Stimulated activated naive CD8-positive, alpha-beta T cell treated with anti-CD3 and anti-CD28 coated beads, Interleukin-15, amount 100 ng/mL, for 72 hours (primary cell): ENCODE data around the gene NEK11.
"Not testable (repeated sequence)": the region's sequence is repeated elsewhere in the genome, so short reads cannot be mapped to it uniquely, and the experiment has no call there.

Source experiments
- ATAC-seq: fragments of 150-1000 bp; cut with Tn5 transposase; 2 replicates; pipeline ENCODE4 v1.10.0; 2021; ENCODE audit warnings: mild to moderate bottlenecking, moderate library complexity
- DNase-seq, 2 donors: peaks; one replicate each; pipeline ENCODE4 v3.0.0; 2021 to 2022
- H3K27ac Mint-ChIP-seq, 2 donors: one replicate each; pipeline ENCODE4 v1.8.0; 2022; ENCODE audit warnings: mild to moderate bottlenecking in 2 of 2, mixed read lengths in 2 of 2, moderate library complexity in 2 of 2
- H3K27me3 Mint-ChIP-seq: one replicate; pipeline ENCODE4 v1.8.0; 2022; ENCODE audit warnings: mixed read lengths
- H3K4me1 Mint-ChIP-seq: one replicate; pipeline ENCODE4 v1.8.0; 2022; ENCODE audit warnings: mild to moderate bottlenecking, mixed read lengths
- H3K4me3 Mint-ChIP-seq, 2 donors: one replicate each; pipeline ENCODE4 v1.8.0; 2022; ENCODE audit warnings: mild to moderate bottlenecking in 2 of 2, mixed read lengths in 2 of 2, moderate library complexity in 1 of 2
- H3K9me3 Mint-ChIP-seq, 2 donors: one replicate each; pipeline ENCODE4 v1.8.0; 2022; ENCODE audit warnings: mixed read lengths in 2 of 2

The NEK11 gene

DNA sequence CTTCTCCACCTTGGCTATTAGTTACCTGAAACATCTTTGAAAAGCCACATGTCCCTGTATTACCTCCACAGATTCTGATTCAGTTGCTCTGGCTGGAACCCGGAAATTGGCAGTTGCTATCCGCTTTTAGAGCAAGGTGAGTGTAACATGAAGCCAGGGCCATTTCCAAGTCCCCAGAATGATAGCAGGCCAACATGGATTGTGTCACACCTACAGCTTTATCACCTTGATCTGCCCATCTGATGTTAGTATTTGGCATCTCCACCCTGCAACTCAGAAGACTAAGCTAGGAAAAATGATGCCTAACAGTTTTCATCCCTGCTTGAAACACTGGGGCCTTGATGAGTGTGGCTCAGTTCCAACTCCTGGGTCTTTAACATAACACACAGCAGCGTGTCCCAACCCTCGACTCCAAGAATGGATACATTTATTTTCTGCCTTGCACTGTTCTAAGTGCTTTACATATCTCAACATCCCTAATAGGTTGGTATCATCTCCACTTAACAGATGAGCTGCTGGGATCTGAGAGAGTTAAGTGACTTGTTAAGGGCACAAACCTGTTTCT is 333.6 kb downstream of the NEK11 start:
- no peak for DNase-seq
- Mint-ChIP-seq H3K9me3 (no peaks in the 10 kb centered on the region), H3K27ac (no peak overlapping the region), H3K4me3 (no peak overlapping the region), H3K4me1 (peaks cover 18% of the 10 kb centered on the region), H3K27me3 (peaks cover 60% of the 10 kb centered on the region)
- no peak for ATAC-seq

DNA sequence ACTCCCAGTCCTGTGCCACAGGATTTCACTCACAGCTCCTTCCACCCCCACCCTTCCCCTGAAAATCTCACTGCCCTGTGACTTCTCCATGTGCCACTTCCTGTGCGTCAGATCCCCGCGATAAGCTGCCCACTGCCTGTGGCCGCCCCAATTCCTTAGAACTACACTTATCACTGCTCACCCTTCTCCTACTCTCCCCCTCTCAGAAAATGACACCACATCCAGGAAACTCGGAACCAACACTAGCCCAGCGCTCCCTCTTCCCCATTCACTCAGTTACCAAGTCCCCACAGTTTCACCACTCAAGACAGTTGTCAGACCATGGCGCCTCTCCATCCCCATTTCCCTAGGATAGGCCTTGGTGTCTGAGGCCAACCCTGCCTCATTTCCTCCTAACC is 334.4 kb downstream of the NEK11 start:
- peaks cover 62% of the 10 kb centered on the region for H3K27me3 Mint-ChIP-seq
- DNase-seq, H3K9me3 Mint-ChIP-seq, ATAC-seq, H3K27ac Mint-ChIP-seq: not testable (repeated sequence)
- H3K4me3 Mint-ChIP-seq, result peak overlapping the region; percentile 26 to 87
- peaks cover 18% of the 10 kb centered on the region for H3K4me1 Mint-ChIP-seq

DNA sequence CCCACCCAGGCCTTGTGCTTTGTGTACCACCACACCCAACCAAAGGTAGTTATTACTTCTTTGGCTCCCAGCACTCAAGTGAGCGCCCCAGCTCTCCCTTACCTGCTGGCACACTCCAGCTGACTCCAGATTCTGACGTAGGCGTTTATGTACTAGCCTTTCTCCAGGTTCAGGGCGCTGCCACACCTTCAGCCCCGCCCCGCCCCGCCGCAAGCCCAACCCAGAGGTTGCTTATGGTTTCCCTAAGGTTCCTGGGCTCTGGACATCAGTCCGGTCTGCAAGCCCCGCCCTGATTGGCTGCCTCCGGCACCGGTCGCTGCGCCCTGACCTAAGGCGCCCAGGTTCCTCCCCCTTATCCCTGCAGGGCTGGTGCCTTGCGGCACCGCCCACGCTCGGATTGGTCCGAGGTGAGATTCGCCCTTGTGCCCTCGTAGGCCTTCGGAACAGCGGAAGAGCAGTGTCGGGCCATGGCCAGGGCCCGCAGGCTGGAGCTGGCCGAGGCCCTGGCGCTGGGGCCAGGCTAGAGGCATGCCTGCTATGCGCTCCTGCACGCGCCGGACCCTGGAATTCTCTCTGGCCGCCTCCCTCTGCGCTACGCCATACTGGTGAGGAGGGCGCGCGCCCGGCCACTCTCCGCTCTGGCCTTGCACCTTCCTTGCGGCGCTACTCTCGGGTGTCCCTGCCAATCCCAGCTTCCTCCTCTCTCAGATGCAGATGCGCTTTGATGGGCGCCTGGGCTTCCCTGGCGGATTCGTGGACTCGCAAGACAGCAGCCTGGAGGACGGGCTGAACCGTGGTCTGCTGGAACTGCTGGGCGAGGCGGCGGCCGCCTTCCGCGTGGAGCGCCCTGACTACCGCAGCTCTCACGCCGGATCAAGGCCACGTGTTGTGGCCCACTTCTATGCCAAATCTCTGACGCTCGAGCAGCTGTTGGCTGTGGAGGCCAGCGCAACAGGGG is 335.1 kb downstream of the NEK11 start:
- H3K27me3 Mint-ChIP-seq, result peaks cover 57% of the 10 kb centered on the region
- peak; percentile 78 for ATAC-seq
- peak overlapping the region in 1 of 2 donors; percentile 61 for H3K27ac Mint-ChIP-seq
- H3K4me1 Mint-ChIP-seq, result peaks cover 18% of the 10 kb centered on the region
- DNase-seq, result peak in 1 of 2 donors; percentile 32
- peak overlapping the region; percentile 61 to 87 for H3K4me3 Mint-ChIP-seq
- H3K9me3 Mint-ChIP-seq, result no peaks in the 10 kb centered on the region

DNA sequence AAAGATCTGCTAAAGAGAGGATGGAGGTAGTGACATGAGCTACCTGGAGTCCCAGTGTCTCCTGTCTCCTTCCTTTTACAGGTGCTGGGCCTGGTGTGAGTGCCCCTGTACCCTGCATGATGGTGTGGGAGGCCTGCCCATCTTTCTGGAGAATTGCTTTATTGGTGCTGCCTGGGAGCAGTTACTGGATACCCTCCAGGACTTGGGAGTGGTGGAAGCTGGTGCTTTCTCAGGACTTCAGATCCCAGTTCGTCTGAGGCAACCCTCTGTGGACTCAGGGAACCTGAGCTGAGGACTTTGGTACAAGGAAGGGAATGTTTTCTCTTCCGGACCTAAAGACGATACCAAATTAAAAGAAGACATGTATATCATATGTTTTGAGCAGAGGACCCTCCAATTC is 336.6 kb downstream of the NEK11 start:
- no peak overlapping the region for H3K4me3 Mint-ChIP-seq
- peaks cover 53% of the 10 kb centered on the region for H3K27me3 Mint-ChIP-seq
- H3K27ac Mint-ChIP-seq, result no peak overlapping the region
- ATAC-seq (no peak), DNase-seq (no peak)
- no peaks in the 10 kb centered on the region for H3K9me3 Mint-ChIP-seq
- H3K4me1 Mint-ChIP-seq, result peaks cover 18% of the 10 kb centered on the region

DNA sequence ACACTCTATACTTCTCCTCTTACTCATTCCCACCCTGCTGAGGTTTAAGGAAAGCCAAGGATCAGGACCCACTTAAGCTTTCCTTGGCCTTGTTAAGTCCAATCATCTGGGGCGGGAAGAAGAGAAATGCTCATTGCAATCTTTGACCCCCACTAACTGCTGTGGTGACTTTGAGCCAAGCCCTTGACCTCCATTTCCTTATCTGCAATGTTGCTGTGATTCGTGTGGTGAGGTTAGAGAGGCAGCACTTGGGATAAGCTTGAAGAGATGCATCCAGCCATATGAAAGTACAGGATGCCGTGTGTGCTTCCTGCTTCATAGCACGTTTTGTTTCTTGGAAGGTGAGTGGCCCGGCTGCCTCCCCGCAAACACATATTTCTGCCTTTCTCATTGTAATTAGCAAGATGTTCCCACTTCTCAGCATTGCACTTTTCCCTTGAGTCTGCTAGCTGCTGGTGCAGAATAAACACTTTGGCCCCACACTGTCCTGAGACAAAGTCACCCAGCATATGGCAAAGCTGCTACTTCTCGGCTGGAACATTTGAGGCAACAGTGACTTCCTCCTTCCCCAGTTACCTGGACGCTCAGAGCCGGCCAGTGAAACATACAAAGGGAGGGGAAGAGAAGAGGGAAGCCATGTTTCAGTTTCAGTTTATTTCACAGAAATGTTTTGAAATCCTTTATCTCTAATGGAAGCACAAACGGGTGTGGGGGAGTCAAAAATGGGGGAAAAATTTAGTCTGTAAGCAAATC is 344.4 kb downstream of the NEK11 start:
- ATAC-seq, result no peak
- Mint-ChIP-seq H3K4me3 (no peak overlapping the region), H3K4me1 (peaks cover 5% of the 10 kb centered on the region)

DNA sequence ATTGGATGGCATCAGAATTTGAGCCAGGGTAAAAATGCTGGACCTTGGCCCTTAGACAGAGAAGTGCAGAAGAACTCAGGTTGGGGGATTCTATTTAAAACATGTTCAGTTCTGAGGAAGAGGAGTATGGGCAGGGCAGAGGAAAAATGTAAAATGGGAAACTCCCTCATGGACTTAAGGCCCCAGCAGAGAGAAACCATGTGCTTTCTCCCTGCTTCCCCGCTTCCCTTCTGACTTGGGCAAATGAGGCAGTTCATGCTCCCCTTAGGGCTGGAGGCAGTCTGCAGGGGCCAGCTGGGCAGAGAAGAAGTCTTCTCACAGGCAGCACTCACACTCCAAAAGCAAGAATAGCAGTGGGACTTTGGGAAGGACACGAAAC is 345.0 kb downstream of the NEK11 start:
- H3K9me3 Mint-ChIP-seq, result no peaks in the 10 kb centered on the region
- H3K27me3 Mint-ChIP-seq, result no peaks in the 10 kb centered on the region
- no peak overlapping the region for H3K27ac Mint-ChIP-seq

More for the DNA sequence above, 344.4 kb downstream of the NEK11 start:
- no peaks in the 10 kb centered on the region for H3K27me3 Mint-ChIP-seq
- peak overlapping the region in 1 of 2 donors; percentile 9 for H3K27ac Mint-ChIP-seq
- no peak for DNase-seq
- H3K9me3 Mint-ChIP-seq, result no peaks in the 10 kb centered on the region

DNA sequence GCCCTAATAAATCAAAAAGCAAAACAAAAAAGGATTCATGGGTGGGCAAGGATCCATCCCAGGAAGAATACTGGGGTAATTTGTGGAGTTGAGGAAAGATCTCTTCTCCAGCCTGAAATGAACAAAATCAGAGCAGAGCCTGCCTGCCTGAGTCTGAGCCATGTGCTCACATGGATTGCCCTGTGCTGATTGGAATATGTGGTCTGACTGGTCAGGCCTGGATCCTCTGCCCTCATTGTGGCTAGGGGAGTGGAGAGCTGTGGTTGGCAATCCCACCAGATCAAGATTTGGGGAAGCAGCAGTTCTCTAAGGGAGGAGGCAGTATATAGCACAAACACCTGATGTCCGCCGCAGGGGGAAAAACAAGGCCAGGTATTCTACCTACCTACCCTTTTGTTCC is 348.1 kb downstream of the NEK11 start:
- DNase-seq (no peak), ATAC-seq (no peak)
- Mint-ChIP-seq H3K9me3 (no peaks in the 10 kb centered on the region), H3K4me1 (peaks cover 5% of the 10 kb centered on the region), H3K4me3 (no peak overlapping the region), H3K27me3 (no peaks in the 10 kb centered on the region), H3K27ac (no peak overlapping the region)

More for the DNA sequence above, 345.0 kb downstream of the NEK11 start:
- DNase-seq, result no peak
- no peak for ATAC-seq
- no peak overlapping the region for H3K4me3 Mint-ChIP-seq
- peaks cover 5% of the 10 kb centered on the region for H3K4me1 Mint-ChIP-seq

DNA sequence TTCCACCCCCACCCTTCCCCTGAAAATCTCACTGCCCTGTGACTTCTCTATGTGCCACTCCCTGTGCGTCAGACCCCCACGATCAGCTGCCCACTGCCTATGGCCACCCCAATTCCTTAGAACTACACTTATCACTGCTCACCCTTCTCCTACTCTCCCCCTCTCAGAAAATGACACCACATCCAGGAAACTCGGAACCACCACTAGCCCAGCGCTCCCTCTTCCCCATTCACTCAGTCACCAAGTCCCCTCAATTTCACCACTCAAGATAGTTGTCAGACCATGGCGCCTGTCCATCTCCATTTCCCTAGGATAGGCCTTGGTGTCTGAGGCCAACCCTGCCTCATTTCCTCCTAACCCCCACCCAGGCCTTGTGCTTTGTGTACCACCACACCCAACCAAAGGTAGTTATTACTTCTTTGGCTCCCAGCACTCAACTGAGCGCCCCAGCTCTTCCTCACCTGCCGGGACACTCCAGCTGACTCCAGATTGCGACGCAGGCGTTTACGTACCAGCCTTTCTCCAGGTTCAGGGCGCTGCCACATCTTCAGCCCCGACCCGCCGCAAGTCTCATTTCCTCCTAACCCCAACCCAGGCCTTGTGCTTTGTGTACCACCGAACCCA is 354.3 kb downstream of the NEK11 start:
- Mint-ChIP-seq H3K4me1 (peaks cover 16% of the 10 kb centered on the region), H3K27ac (peak overlapping the region; percentile 27 to 99)
- H3K9me3 Mint-ChIP-seq, result not testable (repeated sequence)

DNA sequence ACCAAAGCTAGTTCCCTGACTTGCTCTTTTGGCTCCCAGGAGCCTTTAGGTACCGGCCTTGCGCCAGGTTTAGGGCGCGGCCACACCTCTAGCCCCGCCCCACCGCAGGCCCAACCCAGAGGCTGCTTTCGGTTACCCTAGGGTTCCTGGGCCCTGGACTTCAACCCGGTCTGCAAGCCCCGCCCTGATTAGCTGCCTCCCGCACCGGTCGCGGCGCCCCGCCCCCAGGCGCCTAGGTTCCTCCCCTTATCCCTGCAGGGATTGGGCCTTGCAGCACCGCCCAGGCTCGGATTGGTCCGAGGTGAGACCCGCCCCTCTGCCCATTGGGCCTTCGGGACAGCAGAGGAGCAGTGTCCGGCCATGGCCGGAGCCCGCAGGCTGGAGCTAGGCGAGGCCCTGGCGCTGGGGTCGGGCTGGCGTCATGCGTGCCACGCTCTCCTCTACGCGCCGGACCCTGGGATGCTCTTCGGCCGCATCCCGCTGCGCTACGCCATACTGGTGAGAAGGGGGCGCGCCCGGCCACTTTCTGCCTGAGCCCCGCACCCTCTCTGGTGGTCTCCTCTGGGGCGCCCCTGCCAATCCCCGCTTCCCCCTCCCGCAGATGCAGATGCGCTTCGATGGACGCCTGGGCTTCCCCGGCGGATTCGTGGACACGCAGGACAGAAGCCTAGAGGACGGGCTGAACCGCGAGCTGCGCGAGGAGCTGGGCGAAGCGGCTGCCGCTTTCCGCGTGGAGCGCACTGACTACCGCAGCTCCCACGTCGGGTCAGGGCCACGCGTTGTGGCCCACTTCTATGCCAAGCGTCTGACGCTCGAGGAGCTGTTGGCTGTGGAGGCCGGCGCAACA is 355.0 kb downstream of the NEK11 start, which contains the start of gene NUDT16:
Gene NUDT16 (plus strand): TSS at position 330 of the 847 bp plus-strand sequence. CDS start 31 bp downstream, at position 361.
- Mint-ChIP-seq H3K27me3 (no peaks in the 10 kb centered on the region), H3K4me3 (peak within 1 kb of the TSS; percentile 93 to 99), H3K9me3 (no peaks in the 10 kb centered on the region), H3K4me1 (peaks cover 24% of the 10 kb centered on the region), H3K27ac (peak within 1 kb of the TSS; percentile 27 to 99)
- DNase-seq (peak; percentile 94 to 98), ATAC-seq (peak; percentile 98)

More for the DNA sequence above, 354.3 kb downstream of the NEK11 start:
- not testable (repeated sequence) for DNase-seq, ATAC-seq, H3K27me3 Mint-ChIP-seq
- H3K4me3 Mint-ChIP-seq, result peak overlapping the region; percentile 93 to 99

DNA sequence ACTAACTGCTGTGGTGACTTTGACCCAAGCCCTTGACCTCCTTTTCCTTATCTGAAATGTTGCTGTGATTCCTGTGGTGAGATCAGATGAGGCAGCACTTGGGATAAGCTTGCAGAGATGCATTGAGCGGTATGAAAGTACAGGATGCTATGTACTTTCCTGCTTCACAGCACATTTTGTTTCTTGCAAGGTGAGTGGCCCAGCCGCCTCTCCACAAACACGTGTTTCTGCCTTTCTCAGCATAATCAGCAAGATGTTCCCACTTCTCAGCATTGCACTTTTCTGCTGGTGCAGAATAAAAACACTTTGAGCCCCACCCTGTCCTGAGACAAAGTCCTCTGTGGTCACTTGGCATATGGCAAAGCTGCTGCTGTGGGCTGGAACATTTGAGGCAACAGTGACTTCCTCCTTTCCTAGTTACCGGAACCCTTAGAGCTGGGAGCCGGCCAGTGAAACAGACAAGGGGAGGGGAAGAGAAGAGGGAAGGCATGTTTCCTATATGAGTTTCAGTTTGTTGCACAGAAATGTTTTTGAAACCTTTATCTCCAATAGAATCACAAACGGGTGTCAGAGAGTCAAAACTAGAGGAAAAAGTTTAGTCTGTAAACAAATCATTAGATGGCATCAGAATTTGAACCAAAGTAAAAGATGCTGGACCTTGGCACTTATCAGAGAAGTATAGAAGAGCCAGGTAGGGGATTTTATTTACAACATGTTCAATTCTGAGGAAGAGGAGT is 359.9 kb downstream of the NEK11 start:
- H3K4me1 Mint-ChIP-seq, result peaks cover 21% of the 10 kb centered on the region
- DNase-seq (no peak), ATAC-seq (no peak)
- H3K27me3 Mint-ChIP-seq, result peaks cover 7% of the 10 kb centered on the region
- peak overlapping the region; percentile 29 to 38 for H3K4me3 Mint-ChIP-seq
- peak overlapping the region; percentile 1 to 72 for H3K27ac Mint-ChIP-seq
- H3K9me3 Mint-ChIP-seq, result no peaks in the 10 kb centered on the region

DNA sequence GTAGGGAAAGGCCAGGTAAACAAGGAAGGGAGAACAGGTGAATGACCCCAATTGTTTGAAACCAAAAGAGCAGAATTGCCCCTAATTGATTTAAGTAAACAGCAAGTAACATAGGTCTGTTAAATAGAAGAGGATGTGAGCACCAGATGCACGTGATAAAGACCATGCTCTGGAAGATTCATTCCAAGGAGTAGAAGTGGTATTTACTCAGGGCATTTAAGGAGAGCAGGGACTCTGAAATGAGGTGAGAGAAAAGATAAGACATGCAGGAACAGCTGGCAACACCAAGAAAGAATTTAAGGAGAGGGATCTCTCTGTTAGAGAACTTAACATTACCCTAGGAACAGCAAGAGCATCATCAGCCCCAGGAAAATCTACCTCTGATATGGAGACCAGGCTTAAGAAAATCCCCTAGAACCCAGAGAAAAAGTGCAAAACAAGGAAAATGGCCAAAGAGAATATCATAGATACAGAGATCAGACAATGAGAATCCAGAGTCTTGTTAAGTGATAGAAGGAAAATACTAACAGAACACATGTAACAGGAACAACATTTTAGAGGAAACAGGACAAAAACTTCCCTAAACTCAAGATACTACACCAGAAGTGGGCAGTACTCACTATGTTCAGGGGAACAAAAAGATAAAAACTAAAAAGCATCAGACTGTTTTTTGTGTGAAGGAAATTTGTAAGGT is 361.3 kb downstream of the NEK11 start:
- DNase-seq, result no peak
- Mint-ChIP-seq H3K27me3 (peaks cover 7% of the 10 kb centered on the region), H3K27ac (no peak overlapping the region), H3K4me3 (no peak overlapping the region), H3K9me3 (no peaks in the 10 kb centered on the region), H3K4me1 (peaks cover 14% of the 10 kb centered on the region)
- ATAC-seq, result no peak

DNA sequence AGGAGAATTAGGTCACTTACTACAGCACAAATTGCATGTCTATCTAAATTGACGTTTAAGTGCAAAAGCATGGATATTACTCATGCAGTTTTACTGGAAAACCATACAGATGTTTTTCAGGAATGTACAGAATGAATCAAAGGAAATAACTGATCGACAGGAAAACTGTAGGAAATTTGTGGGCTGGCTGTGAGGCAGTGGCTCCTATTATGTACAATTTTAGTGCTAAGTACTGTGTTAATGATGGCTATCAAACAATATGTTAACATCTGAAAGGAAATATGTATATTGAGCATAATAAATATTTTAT is 361.8 kb downstream of the NEK11 start:
- DNase-seq (no peak), ATAC-seq (no peak)
- H3K4me1 Mint-ChIP-seq, result peaks cover 14% of the 10 kb centered on the region
- H3K4me3 Mint-ChIP-seq, result no peak overlapping the region
- H3K27me3 Mint-ChIP-seq, result peaks cover 7% of the 10 kb centered on the region
- no peak overlapping the region for H3K27ac Mint-ChIP-seq
- no peaks in the 10 kb centered on the region for H3K9me3 Mint-ChIP-seq

DNA sequence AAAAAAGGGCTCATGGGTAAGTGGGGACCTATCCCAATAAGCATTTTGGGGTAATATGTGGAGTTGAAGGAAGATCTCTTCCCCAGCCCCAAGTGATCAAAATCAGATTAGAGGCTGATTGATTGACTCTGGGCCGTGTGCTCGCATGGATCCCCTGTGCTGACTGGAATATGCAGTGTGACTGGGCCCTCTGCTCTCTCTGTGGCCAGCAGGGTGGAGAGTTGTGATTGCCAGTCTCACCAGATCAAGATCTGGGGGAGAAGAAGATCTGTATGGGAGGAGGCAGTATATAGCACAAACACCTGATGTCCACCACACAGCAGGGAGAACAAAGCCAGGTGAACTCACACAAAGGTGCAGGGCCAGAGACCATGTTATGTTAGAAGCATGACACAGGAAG is 363.7 kb downstream of the NEK11 start:
- no peak overlapping the region for H3K4me3 Mint-ChIP-seq
- H3K27me3 Mint-ChIP-seq, result peaks cover 7% of the 10 kb centered on the region
- ATAC-seq (no peak), DNase-seq (no peak)
- no peak overlapping the region for H3K27ac Mint-ChIP-seq
- no peaks in the 10 kb centered on the region for H3K9me3 Mint-ChIP-seq
- peaks cover 14% of the 10 kb centered on the region for H3K4me1 Mint-ChIP-seq

DNA sequence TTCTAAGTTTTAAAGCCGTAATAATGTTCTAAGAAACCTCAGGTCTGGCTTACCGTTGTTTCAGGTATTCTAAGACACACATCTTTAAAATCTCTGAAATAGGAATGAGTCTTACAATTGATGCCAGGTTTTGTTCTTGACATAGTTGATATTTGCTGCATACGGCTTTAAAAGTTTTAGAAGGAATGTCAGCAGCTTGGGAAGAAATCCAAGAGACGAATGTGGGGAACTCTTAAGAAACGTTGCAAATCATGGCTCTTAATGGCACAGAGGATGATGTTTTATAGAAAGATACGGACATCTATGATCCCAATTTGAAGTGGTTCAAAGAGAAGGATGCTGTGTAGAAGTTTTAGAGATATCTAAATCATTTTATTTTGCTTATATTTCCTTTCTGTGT is 366.4 kb downstream of the NEK11 start:
- Mint-ChIP-seq H3K27me3 (peaks cover 7% of the 10 kb centered on the region), H3K9me3 (no peaks in the 10 kb centered on the region)
- no peak for DNase-seq

More for the DNA sequence above, 366.4 kb downstream of the NEK11 start:
- no peak overlapping the region for H3K4me3 Mint-ChIP-seq
- no peak overlapping the region for H3K27ac Mint-ChIP-seq
- ATAC-seq, result no peak
- no peaks in the 10 kb centered on the region for H3K4me1 Mint-ChIP-seq
